Endothelial cell of umbilical vein (primary cell): ENCODE data around the gene TMEM63B.

Source experiments
- CTCF ChIP-seq, 2 donors: IDR thresholded peaks; 1 replicate in 1 of 2; 2 replicates in 1 of 2; pipeline ENCODE4 v1.5.1; 2011; ENCODE audit warnings: low read length in 2 of 2, mild to moderate bottlenecking in 2 of 2, moderate library complexity in 2 of 2, control low read depth in 1 of 2, inconsistent platforms in 1 of 2, low read depth in 1 of 2; ENCODE audit not compliant: insufficient read depth in 1 of 2; ENCODE audit errors: extremely low read depth in 1 of 2
- POLR2A ChIP-seq: IDR thresholded peaks from 2 replicates; pipeline ENCODE4 v1.6.1; 2012; ENCODE audit warnings: low read depth, mild to moderate bottlenecking, control low read depth, low read length

- TF ChIP-seq CTCF (IDR thresholded peaks at IDR 0.05; ENCODE audit: extremely low read depth in 1 of 2, insufficient read depth in 1 of 2, low read depth in 1 of 2, low read length in 2 of 2) (no peak), POLR2A (no peak)
These were observed 55.6 kb downstream of the TMEM63B start for GRCh38 chr6:44182911-44183390.
